ENCODE data around the gene FBXO39. TPM values are rescaled to one million over a fixed set of nuclear protein-coding genes. Genes with fewer than 3 reads are reported as not detected.

The FBXO39 gene
- total RNA-seq, 1 donor = 0.09 TPM

DNA sequence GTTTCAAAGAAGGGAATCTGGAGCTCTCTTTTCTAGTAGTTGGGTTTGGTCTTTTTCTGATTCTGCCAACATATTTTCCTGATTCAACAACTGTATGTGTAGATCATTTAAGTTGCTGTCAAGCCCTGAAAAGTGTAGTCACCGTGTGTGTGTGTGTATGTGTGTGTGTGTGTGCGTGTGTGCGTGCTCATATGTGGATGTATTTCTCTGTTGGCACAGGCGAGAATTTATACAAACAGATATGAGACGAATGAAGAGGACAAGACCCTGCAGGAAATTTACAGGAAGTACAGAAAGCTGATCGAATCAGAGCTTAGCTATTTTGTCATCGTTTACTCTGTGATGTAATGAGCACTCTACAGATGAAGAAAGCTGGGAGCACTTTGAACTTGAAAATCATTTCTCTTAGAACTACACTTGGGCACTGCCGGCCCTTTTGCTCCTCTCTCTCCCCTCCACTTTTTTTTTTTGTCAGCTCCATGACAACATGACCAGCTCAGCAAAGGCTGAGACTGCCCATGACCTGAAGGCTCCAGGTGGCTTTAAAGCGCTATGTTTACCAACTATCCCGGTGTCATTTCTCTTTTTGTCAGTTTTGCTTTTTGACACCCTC lies 11.2 kb downstream of the FBXO39 start:
- no peak for DNase-seq (ENCODE audit: low read depth)
- TF ChIP-seq, protein P1, sequence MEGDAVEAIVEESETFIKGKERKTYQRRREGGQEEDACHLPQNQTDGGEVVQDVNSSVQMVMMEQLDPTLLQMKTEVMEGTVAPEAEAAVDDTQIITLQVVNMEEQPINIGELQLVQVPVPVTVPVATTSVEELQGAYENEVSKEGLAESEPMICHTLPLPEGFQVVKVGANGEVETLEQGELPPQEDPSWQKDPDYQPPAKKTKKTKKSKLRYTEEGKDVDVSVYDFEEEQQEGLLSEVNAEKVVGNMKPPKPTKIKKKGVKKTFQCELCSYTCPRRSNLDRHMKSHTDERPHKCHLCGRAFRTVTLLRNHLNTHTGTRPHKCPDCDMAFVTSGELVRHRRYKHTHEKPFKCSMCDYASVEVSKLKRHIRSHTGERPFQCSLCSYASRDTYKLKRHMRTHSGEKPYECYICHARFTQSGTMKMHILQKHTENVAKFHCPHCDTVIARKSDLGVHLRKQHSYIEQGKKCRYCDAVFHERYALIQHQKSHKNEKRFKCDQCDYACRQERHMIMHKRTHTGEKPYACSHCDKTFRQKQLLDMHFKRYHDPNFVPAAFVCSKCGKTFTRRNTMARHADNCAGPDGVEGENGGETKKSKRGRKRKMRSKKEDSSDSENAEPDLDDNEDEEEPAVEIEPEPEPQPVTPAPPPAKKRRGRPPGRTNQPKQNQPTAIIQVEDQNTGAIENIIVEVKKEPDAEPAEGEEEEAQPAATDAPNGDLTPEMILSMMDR (IDR thresholded peaks at IDR 0.05; ENCODE audit: insufficient read depth, low read length) = no peak
- H3K4me3 ChIP-seq (ENCODE audit: low read depth, low read length) = no peak overlapping the region

DNA sequence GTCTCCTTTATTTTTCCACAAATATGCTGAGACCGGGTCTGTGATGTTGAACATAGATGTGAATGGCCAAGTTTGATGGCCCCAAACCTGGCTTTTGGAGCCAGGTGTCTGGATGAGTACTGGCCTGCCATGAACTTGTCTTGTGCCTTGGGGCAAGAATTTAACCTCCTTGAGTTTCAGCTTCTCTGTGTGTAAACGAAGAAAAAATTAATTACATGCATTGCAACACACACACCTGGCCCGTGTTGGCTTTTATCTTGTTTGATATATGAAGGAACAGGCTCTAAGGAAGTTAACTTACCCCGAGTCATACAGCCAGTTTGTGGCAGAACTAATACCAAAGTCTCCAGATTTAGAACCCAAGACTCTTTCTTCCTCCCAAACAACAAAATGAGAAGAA lies 13.1 kb downstream of the FBXO39 start:
- TF ChIP-seq, protein P1 (IDR thresholded peaks at IDR 0.05; ENCODE audit: insufficient read depth, low read length) = no peak
- DNase-seq (ENCODE audit: low read depth) = no peak
- no peak overlapping the region for H3K4me3 ChIP-seq (ENCODE audit: low read depth, low read length)

- H3K4me3 ChIP-seq (ENCODE audit: low read depth, low read length) = no peak overlapping the region
- TF ChIP-seq, protein P1 (IDR thresholded peaks at IDR 0.05; ENCODE audit: insufficient read depth, low read length) = no peak
Measured at GRCh38 chr17:6793748-6794493, 17.9 kb downstream of the FBXO39 start.

DNA sequence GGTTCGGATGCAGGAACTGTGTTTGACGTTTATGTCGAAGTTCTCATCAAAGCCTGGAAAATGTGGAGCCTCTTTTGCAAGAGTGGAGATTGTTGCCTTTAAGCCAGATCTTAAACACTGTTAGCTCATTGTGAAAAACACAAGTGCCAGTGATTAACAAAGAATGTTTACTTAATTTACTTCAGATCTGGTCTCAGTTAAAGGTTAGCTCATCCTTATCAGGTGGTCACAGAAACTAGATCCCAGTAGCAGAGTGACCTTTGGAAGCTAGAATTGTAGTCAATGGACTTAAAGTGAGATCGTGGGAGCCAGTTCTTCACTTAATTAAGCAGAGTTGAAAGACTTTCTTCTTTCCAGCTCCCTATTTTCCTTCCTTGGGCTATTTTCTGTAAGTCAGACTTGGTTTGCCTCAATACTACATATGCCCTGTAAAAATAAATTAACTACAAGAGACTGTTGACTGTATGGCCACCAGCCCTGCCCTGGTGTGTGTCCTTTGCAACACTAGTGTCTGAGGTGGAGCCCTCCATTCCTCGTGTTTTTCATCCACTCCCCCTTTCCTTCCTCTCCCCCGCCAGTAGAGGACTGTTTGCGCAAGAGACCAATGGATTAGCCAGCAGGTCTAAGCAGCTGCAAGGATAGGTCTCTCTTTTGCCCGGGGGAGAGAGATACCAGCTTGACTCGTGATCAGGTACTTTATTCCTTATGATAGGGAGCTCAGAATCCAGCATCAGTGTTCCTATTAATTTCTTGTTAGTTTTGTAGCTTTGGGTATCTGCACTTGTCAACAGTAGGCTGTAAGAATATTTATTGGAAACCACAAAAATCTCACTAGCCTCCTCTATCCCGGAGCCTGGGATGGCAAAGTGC lies 20.2 kb downstream of the FBXO39 start:
- TF ChIP-seq, protein P1 (IDR thresholded peaks at IDR 0.05; ENCODE audit: insufficient read depth, low read length) = no peak
- H3K4me3 ChIP-seq (ENCODE audit: low read depth, low read length) = no peak overlapping the region
- DNase-seq (ENCODE audit: low read depth) = no peak

More at GRCh38 chr17:6793748-6794493, 17.9 kb downstream of the FBXO39 start:
- no peak for DNase-seq (ENCODE audit: low read depth)

DNA sequence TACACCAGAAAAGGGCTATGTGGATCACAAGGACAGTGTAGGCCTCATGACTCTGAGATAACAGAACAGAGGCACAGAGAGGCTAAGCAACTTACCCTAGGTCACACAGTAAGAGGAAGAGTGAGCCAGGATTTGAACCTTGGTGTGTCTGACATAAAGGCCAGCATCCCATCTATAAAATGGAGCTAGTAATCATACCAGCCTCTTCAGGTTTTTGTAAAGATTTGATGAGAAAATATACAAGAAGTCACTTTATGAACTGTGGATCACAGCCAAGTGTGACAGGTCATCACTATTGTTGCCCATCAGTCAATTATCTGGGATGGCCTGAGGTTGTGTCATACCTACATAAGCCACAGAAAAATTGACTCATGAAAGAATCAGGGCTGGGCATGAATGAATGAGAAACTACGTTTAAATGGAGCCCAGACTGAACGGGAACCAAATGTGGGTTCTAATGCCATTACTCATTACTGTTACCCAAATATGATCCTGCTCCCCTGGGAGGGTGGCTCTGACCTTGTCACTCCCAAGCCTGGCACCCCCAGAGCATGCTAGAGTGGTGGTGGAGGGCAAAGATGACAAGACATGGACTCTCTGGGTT lies 21.0 kb downstream of the FBXO39 start:
- no peak overlapping the region for H3K4me3 ChIP-seq (ENCODE audit: low read depth, low read length)
- TF ChIP-seq, protein P1 (IDR thresholded peaks at IDR 0.05; ENCODE audit: insufficient read depth, low read length) = no peak
- no peak for DNase-seq (ENCODE audit: low read depth)

DNA sequence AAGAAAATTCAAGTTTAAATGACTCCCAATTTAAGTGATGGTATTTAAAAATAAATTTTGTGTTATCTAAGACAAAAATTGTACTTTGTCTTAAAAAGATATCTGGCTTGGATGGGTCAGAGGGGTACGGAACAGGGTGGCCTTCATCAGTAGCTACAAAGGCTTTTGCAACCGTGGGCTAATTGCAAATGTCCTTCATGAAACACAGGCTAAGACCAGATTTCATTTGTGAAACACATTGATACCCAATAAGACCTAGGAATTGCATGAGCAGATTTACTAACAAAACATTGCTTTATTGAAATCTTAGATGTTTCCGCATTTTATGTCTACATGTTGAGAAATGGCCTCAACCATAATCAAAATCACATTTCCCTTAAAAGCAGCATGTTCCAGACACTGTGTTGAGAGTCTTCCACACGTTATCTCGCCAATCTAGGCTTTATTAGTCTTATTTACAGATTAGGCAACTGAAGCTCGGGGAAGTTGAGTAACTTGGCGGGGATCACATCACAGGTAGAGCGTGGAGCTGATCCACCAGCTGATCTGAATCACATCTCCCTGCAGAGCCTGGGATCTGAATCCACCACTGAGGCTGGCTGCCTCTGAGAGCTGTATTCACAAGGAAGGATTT lies 21.8 kb downstream of the FBXO39 start:
- TF ChIP-seq, protein P1 (IDR thresholded peaks at IDR 0.05; ENCODE audit: insufficient read depth, low read length) = no peak
- no peak for DNase-seq (ENCODE audit: low read depth)
- no peak overlapping the region for H3K4me3 ChIP-seq (ENCODE audit: low read depth, low read length)
